Measurements from ENCODE around the gene SYNE2.

The SYNE2 gene

DNA sequence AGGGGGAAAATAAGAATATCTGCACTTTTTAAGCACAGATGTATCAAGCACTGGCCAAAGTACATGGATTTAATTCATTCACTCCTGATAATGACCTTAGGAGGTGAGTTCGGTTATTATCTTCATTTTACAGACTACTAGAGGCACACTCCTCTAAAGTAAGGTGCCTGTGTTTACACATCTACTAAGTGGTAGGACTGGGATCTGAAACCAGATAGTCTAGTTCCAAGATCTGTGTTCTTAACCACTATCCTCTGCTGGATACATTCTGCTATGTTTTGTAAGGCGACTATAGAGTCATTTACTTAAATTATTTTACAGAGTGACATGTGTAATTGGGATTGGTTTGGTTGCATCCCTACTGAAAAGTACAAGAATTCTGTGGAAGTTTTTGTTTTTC, 266.1 kb downstream of the SYNE2 start:
- H3K27ac ChIP-seq = peak overlapping the region; percentile 72 to 84
- TF ChIP-seq, protein P1, sequence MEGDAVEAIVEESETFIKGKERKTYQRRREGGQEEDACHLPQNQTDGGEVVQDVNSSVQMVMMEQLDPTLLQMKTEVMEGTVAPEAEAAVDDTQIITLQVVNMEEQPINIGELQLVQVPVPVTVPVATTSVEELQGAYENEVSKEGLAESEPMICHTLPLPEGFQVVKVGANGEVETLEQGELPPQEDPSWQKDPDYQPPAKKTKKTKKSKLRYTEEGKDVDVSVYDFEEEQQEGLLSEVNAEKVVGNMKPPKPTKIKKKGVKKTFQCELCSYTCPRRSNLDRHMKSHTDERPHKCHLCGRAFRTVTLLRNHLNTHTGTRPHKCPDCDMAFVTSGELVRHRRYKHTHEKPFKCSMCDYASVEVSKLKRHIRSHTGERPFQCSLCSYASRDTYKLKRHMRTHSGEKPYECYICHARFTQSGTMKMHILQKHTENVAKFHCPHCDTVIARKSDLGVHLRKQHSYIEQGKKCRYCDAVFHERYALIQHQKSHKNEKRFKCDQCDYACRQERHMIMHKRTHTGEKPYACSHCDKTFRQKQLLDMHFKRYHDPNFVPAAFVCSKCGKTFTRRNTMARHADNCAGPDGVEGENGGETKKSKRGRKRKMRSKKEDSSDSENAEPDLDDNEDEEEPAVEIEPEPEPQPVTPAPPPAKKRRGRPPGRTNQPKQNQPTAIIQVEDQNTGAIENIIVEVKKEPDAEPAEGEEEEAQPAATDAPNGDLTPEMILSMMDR (IDR thresholded peaks at IDR 0.05) = no peak
- no peak overlapping the region for H3K4me3 ChIP-seq
- DNase-seq (ENCODE audit: low spot score) = no peak

DNA sequence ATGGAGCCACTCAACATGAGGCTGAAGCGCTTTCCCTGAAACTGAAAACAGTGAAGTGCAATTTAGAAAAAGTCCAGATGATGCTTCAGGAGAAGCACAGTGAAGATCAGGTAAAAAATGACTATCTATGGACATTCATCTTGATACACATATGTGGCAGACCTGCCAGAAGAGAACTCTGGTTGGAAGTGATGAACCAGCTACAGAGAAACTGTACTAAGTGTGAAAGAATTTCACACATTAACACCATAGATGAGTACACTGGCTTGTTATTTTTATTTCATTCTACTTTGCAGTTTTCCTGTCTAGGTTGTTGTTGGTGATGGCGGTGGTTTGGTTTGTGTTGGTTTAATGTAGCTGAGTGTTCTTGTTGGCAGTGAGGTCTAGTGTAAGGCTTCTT, 266.7 kb downstream of the SYNE2 start:
- TF ChIP-seq, protein P1 (IDR thresholded peaks at IDR 0.05) = no peak
- no peak overlapping the region for H3K4me3 ChIP-seq
- no peak overlapping the region for H3K27ac ChIP-seq
- DNase-seq (ENCODE audit: low spot score) = no peak

DNA sequence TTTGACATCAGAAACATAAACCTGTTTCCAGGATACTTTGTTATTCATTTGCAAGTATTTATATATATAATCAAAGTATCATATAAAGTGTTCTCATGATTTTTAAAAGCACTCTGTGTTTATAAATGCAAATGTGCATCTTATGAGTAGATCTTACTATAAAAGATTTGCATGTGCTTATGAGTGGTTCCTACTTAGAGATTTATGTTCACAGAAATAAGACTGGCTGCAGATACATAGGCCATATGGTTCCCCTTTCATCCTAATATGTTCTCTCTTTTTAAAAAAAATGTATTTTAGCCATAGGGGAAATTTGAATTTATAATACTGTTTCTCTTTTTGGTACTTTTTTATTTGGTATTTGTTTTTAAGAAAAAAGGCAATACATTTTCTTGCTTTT, 267.2 kb downstream of the SYNE2 start:
- H3K27ac ChIP-seq = no peak overlapping the region
- H3K4me3 ChIP-seq = no peak overlapping the region
- DNase-seq (ENCODE audit: low spot score) = no peak
- TF ChIP-seq, protein P1 (IDR thresholded peaks at IDR 0.05) = no peak

DNA sequence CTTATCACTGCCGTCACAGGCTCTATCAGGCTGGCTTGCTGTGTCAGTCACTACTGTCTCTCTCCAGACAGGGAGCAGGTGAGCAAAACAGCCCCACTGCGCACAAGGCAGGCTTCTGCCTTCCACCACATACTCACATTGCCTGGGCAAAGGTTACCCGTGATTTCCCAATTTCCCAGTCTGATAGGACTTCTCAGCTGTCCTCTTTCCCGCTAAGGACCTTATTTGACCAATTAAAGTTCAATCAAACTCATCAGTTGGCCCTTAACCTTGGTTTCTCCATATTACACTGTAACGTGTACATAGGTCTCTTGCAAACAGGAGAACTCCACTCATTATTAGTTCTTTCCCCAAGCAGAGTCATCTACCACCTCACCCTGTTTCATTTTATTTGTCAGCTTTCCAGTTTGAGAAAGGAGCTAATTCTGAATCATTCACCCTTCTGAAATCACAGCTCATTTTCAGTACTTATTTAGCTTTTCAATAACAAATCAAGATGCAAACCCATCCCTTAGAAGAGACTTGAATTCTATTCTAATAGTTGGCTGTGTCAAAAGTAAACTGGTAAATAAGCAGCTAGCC, 270.5 kb downstream of the SYNE2 start:
- Histone ChIP-seq H3K27ac (no peak overlapping the region), H3K4me3 (no peak overlapping the region)
- TF ChIP-seq, protein P1 (IDR thresholded peaks at IDR 0.05) = no peak
- DNase-seq (ENCODE audit: low spot score) = no peak

DNA sequence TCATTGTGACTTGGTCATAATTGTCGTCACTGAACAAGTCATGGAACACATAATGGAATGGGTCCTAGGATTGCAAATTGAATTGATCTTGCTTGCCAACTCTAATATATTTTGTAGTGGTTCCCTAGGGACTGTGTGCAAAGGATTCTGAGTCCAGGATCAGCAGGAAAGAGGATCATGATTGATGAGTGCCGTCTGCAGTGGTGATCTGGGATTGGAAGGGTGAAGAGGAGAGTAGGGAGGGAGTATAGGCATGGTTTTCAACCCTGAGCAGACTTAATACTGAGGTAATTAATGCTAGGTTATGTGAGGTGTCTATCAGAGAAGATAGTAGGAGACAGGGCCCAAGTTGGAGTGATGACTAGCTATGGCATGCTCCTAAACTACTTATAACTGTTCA, 272.5 kb downstream of the SYNE2 start:
- TF ChIP-seq, protein P1 (IDR thresholded peaks at IDR 0.05) = no peak
- no peak overlapping the region for H3K4me3 ChIP-seq

DNA sequence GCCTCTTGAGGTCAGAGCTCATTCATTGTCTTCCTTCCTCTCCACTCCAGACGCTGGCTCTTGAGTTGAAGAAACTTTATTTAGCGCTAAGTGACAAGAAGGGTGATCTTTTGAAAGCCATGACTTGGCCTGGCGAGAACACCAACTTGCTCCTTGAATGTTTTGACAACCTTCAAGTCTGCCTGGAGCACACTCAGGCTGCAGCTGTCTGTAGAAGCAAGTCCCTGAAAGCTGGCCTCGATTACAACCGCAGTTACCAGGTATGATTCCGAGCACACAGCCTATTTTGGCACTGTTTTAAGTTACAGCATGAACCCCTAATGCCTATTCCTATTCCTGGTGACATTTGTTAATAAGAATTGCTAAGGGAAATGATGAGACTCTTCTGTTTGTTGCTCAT, 273.7 kb downstream of the SYNE2 start:
- H3K27ac ChIP-seq = no peak overlapping the region
- DNase-seq (ENCODE audit: low spot score) = no peak
- TF ChIP-seq, protein P1 (IDR thresholded peaks at IDR 0.05) = no peak
- H3K4me3 ChIP-seq = no peak overlapping the region

More for the DNA sequence above, 272.5 kb downstream of the SYNE2 start:
- H3K27ac ChIP-seq = no peak overlapping the region
- no peak for DNase-seq (ENCODE audit: low spot score)

DNA sequence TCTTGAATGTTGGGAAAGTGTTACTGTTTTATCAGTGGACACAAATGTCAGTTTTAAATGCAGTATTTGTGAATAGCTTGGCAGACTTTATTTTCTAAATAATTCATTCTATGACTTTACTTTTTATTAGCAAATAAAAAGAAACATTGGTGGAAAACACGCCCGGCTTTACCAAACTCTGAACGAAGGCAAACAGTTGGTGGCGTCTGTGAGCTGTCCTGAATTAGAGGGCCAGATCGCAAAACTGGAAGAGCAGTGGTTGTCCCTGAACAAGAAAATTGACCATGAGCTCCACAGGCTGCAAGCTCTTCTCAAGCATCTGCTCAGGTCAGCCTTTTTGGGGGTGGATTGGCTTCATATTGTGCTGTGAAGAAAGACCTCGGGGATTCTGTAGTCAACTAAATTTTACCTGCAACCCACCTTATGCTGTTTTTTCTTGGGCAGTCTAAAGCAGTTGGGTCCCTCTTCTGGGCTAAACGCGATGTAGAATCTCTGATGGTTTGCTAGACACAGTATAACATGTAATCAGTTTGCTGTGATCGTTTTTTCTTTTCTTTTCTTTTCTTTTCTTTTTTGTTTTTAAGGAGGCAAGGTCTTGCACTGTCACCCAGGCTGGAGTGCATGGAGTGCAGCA, 285.0 kb downstream of the SYNE2 start:
- DNase-seq (ENCODE audit: low spot score) = no peak
- no peak overlapping the region for H3K4me3 ChIP-seq
- TF ChIP-seq, protein P1 (IDR thresholded peaks at IDR 0.05) = no peak
- H3K27ac ChIP-seq = no peak overlapping the region

Data from coronary artery (tissue), 2 donors.